Gastrocnemius medialis (tissue), 4 donors: ENCODE data around the gene PERCC1.

Experiments
- POLR2A ChIP-seq, 2 donors: fragments of 450-650 bp; IDR thresholded peaks; one replicate each; pipeline ENCODE4 v1.6.1; 2017; ENCODE audit warnings: antibody characterized with exemption in 2 of 2, mild to moderate bottlenecking in 2 of 2, moderate library complexity in 2 of 2
- TF ChIP-seq, protein P1 (sequence below), 5 experiments: fragments of 450-650 bp in 3 of 5; fragments of 200-600 bp in 2 of 5; sonication (generic) in 2 of 5; IDR thresholded peaks in 4 of 5; conservative IDR thresholded peaks in 1 of 5; 1 replicate in 4 of 5; 2 replicates in 1 of 5; pipeline ENCODE4 v1.5.1; 2016 to 2019; ENCODE audit warnings: antibody characterized with exemption in 5 of 5, mild to moderate bottlenecking in 3 of 5, moderate library complexity in 3 of 5

DNA sequence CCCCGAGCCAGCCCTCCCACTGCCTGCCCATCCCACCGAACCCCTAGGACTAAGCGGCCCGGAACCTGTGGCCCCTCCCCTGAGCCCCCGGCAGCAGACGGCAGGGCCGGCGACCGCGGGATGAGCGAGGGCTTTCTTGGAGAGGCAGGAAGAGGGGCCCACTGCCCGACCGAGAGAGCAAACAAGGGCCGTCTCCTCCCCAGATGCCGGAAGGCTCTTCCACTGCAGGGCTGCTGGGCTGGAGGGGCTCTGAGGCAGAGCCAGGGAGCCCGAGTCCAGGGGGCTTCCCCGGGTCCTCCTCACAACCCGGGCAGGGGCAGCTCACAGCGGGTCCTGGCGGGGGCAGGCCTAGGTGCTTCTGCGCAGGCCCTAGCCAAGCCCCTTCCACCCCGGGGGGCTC lies 2.9 kb downstream of the PERCC1 start:
- TF ChIP-seq, protein P1, sequence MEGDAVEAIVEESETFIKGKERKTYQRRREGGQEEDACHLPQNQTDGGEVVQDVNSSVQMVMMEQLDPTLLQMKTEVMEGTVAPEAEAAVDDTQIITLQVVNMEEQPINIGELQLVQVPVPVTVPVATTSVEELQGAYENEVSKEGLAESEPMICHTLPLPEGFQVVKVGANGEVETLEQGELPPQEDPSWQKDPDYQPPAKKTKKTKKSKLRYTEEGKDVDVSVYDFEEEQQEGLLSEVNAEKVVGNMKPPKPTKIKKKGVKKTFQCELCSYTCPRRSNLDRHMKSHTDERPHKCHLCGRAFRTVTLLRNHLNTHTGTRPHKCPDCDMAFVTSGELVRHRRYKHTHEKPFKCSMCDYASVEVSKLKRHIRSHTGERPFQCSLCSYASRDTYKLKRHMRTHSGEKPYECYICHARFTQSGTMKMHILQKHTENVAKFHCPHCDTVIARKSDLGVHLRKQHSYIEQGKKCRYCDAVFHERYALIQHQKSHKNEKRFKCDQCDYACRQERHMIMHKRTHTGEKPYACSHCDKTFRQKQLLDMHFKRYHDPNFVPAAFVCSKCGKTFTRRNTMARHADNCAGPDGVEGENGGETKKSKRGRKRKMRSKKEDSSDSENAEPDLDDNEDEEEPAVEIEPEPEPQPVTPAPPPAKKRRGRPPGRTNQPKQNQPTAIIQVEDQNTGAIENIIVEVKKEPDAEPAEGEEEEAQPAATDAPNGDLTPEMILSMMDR (IDR thresholded peaks at IDR 0.05 in 4 of 5, conservative IDR thresholded peaks at IDR 0.05 in 1 of 5) = no peak
- TF ChIP-seq POLR2A (IDR thresholded peaks at IDR 0.05) = no peak
